CD14-positive monocyte (primary cell): Measurements from ENCODE around the gene RALA. TPM values are rescaled to one million over a fixed set of nuclear protein-coding genes. Genes with fewer than 3 reads are reported as not detected.

Experiments used
- DNase-seq, 3 donors: peaks; one replicate each; pipeline ENCODE4 v3.0.0-alpha.2; 2011 to 2022
- H2AFZ ChIP-seq: 2 replicates; pipeline ENCODE4 v1.6.0; 2012; ENCODE audit warnings: mild to moderate bottlenecking, low read depth, low read length, inconsistent platforms; ENCODE audit not compliant: insufficient read depth, poor library complexity, severe bottlenecking
- H3K27ac ChIP-seq, 2 donors: 1 replicate in 1 of 2; 2 replicates in 1 of 2; pipeline ENCODE4 v1.5.1; 2012 to 2013; ENCODE audit warnings: low read length in 2 of 2, control low read depth in 1 of 2, inconsistent platforms in 1 of 2, low read depth in 1 of 2, mild to moderate bottlenecking in 1 of 2
- H3K27me3 ChIP-seq, 2 donors: one replicate each; pipeline versions ENCODE4 v1.6.0 to v1.6.1; 2011 to 2013; ENCODE audit warnings: low read length in 2 of 2; ENCODE audit not compliant: control insufficient read depth in 2 of 2, insufficient read depth in 2 of 2
- H3K36me3 ChIP-seq, 2 donors: replicated peaks in 1 of 2; 1 replicate in 1 of 2; 2 replicates in 1 of 2; pipeline versions ENCODE4 v1.5.1 to v1.6.1; 2012 to 2013; ENCODE audit warnings: low read length in 2 of 2, control low read depth in 1 of 2, inconsistent platforms in 1 of 2, mild to moderate bottlenecking in 1 of 2; ENCODE audit not compliant: insufficient read depth in 2 of 2, control insufficient read depth in 1 of 2
- H3K4me1 ChIP-seq, 2 donors: 1 replicate in 1 of 2; 2 replicates in 1 of 2; pipeline versions ENCODE4 v1.5.1 to v1.6.1; 2012 to 2013; ENCODE audit warnings: low read length in 2 of 2, control low read depth in 1 of 2, inconsistent platforms in 1 of 2, mild to moderate bottlenecking in 1 of 2, moderate library complexity in 1 of 2; ENCODE audit not compliant: insufficient read depth in 2 of 2, control insufficient read depth in 1 of 2
- H3K4me2 ChIP-seq: replicated peaks from 2 replicates; pipeline ENCODE3; 2012; ENCODE audit warnings: low read length, moderate library complexity, mild to moderate bottlenecking; ENCODE audit not compliant: poor library complexity, severe bottlenecking; ENCODE audit errors: extremely low read depth
- H3K4me3 ChIP-seq, 3 experiments: fragments of 200-600 bp in 1 of 3; sonication (generic) in 1 of 3; replicated peaks in 1 of 3; 1 replicate in 2 of 3; 2 replicates in 1 of 3; pipeline ENCODE4 v1.5.1; 2011 to 2013; ENCODE audit warnings: low read length in 3 of 3, mild to moderate bottlenecking in 3 of 3, control low read depth in 2 of 3, low read depth in 2 of 3, inconsistent platforms in 1 of 3, moderate library complexity in 1 of 3
- H3K79me2 ChIP-seq: 2 replicates; pipeline ENCODE4 v1.6.0; 2012; ENCODE audit warnings: mild to moderate bottlenecking, control low read depth, inconsistent platforms, low read length, moderate library complexity; ENCODE audit not compliant: insufficient read depth
- H3K9ac ChIP-seq: 2 replicates; pipeline ENCODE4 v1.6.0; 2017; ENCODE audit warnings: low read length, mild to moderate bottlenecking; ENCODE audit not compliant: insufficient read depth, poor library complexity, severe bottlenecking
- H3K9me3 ChIP-seq, 2 donors: replicated peaks in 1 of 2; 1 replicate in 1 of 2; 2 replicates in 1 of 2; pipeline versions ENCODE4 v1.5.1 to v1.6.1; 2012 to 2013; ENCODE audit warnings: low read length in 2 of 2, control low read depth in 1 of 2; ENCODE audit not compliant: control insufficient read depth in 1 of 2, insufficient read depth in 1 of 2
- H4K20me1 ChIP-seq: 2 replicates; pipeline ENCODE4 v1.6.0; 2012; ENCODE audit warnings: mild to moderate bottlenecking, low read length, control low read depth, moderate library complexity; ENCODE audit not compliant: insufficient read depth
- H3K27ac Mint-ChIP-seq, 7 donors: one replicate each; pipeline ENCODE4 v1.8.0; 2020; ENCODE audit warnings: mild to moderate bottlenecking in 7 of 7, mixed read lengths in 7 of 7, moderate library complexity in 6 of 7, inconsistent platforms in 2 of 7
- H3K27me3 Mint-ChIP-seq, 3 donors: one replicate each; pipeline ENCODE4 v1.8.0; 2021 to 2022; ENCODE audit warnings: low read depth in 3 of 3, mild to moderate bottlenecking in 3 of 3, mixed read lengths in 3 of 3, moderate library complexity in 3 of 3, inconsistent platforms in 1 of 3
- H3K36me3 Mint-ChIP-seq, 2 donors: one replicate each; pipeline ENCODE4 v1.8.0; 2020; ENCODE audit warnings: mixed read lengths in 2 of 2, inconsistent platforms in 1 of 2, mild to moderate bottlenecking in 1 of 2
- H3K4me1 Mint-ChIP-seq: one replicate; pipeline ENCODE4 v1.8.0; 2020; ENCODE audit warnings: mild to moderate bottlenecking, mixed read lengths
- H3K4me3 Mint-ChIP-seq, 2 donors: one replicate each; pipeline ENCODE4 v1.8.0; 2020; ENCODE audit warnings: mild to moderate bottlenecking in 2 of 2, mixed read lengths in 2 of 2, moderate library complexity in 1 of 2
- H3K9me3 Mint-ChIP-seq, 7 donors: one replicate each; pipeline ENCODE4 v1.8.0; 2020 to 2022; ENCODE audit warnings: mixed read lengths in 7 of 7, mild to moderate bottlenecking in 6 of 7, moderate library complexity in 6 of 7, inconsistent platforms in 2 of 7
- WGBS: methylation state at CpG from one replicate; pipeline ENCODE4 v1.1.5; 2013; ENCODE audit warnings: missing lambda C conversion rate; ENCODE audit not compliant: insufficient coverage; 5-methylcytosine and 5-hydroxymethylcytosine counted together
- intact Hi-C, 2 donors: fragments of 100-400 bp; cut with micrococcal nuclease; formaldehyde crosslinking; loops; one replicate each; pipeline versions ENCODE4 v1.15.0 to v1.15.1; 2023
- polyA plus RNA-seq, 3 donors: library from polyadenylated mRNA; depleted of rRNA in 1 of 3; unstranded in 2 of 3; stranded (reverse) in 1 of 3; fragments of 300-500 nt in 2 of 3; fragments of >200 nt in 1 of 3; fragmentation: Illumina TruSeq in 2 of 3; gene quantifications; 1 replicate in 2 of 3; 2 replicates in 1 of 3; pipeline ENCODE4 v1.2.3, GENCODE V29; 2012 to 2021
- TF ChIP-seq, protein P1 (sequence below): fragments of 200-600 bp; IDR thresholded peaks from one replicate; pipeline ENCODE4 v1.8.0; 2022; ENCODE audit warnings: antibody characterized with exemption, mild to moderate bottlenecking

RALA gene
- polyA plus RNA-seq, 3 donors = 5.9 to 32.0 (median 30.8) TPM

DNA sequence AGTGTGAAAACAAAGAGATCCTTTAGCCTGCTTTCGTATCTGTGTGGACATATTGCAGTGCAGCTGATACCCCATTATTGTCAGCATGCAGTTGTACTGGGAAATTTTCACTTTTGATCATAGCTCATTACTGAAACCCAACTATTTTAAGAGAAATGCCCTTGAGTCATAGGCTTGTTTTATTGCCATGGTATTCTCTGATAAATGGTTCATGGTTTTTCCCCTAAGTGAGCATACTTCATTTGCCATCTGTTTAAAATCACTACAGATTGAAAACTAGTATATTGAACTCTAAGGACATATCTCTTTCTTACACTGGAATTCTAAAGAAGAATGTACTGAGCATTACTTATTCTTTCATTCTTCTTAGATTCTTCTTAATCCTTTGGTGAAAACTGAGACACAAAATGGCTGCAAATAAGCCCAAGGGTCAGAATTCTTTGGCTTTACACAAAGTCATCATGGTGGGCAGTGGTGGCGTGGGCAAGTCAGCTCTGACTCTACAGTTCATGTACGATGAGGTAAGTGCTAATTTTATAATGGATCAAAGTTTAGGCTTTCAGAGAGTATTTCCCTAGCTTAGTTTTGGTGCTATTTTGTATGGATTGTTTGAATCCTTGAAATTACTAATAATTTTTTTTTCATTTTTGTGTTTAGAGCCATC is 63.0 kb downstream of the RALA start:
- intact Hi-C loops = no loop called here
- Histone ChIP-seq H3K79me2 (peaks cover 30% of the 10 kb centered on the region), H3K9me3 (no peaks in the 10 kb centered on the region), H3K27me3 (no peaks in the 10 kb centered on the region), H3K36me3 (peaks cover 8 to 29% of the 10 kb centered on the region in 2 donors), H3K27ac (no peak overlapping the region), H3K4me2 (no peak overlapping the region), H2AFZ (no peak overlapping the region), H3K4me1 (no peaks in the 10 kb centered on the region), H4K20me1 (peaks cover 37% of the 10 kb centered on the region), H3K4me3 (no peak overlapping the region), H3K9ac (no peak overlapping the region)
- Mint-ChIP-seq H3K9me3 (peaks cover 0 to 2% (median 0%) of the 10 kb centered on the region in 7 donors), H3K27ac (no peak overlapping the region), H3K27me3 (peaks cover 0 to 1% (median 0%) of the 10 kb centered on the region in 3 donors), H3K4me1 (peaks cover 11% of the 10 kb centered on the region), H3K4me3 (no peak overlapping the region), H3K36me3 (peaks cover 24 to 33% of the 10 kb centered on the region in 2 donors)
- DNase-seq = no peak
- WGBS = 100% methylated on average over 2 of the region's 3 CpGs
- TF ChIP-seq, protein P1, sequence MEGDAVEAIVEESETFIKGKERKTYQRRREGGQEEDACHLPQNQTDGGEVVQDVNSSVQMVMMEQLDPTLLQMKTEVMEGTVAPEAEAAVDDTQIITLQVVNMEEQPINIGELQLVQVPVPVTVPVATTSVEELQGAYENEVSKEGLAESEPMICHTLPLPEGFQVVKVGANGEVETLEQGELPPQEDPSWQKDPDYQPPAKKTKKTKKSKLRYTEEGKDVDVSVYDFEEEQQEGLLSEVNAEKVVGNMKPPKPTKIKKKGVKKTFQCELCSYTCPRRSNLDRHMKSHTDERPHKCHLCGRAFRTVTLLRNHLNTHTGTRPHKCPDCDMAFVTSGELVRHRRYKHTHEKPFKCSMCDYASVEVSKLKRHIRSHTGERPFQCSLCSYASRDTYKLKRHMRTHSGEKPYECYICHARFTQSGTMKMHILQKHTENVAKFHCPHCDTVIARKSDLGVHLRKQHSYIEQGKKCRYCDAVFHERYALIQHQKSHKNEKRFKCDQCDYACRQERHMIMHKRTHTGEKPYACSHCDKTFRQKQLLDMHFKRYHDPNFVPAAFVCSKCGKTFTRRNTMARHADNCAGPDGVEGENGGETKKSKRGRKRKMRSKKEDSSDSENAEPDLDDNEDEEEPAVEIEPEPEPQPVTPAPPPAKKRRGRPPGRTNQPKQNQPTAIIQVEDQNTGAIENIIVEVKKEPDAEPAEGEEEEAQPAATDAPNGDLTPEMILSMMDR = no peak

DNA sequence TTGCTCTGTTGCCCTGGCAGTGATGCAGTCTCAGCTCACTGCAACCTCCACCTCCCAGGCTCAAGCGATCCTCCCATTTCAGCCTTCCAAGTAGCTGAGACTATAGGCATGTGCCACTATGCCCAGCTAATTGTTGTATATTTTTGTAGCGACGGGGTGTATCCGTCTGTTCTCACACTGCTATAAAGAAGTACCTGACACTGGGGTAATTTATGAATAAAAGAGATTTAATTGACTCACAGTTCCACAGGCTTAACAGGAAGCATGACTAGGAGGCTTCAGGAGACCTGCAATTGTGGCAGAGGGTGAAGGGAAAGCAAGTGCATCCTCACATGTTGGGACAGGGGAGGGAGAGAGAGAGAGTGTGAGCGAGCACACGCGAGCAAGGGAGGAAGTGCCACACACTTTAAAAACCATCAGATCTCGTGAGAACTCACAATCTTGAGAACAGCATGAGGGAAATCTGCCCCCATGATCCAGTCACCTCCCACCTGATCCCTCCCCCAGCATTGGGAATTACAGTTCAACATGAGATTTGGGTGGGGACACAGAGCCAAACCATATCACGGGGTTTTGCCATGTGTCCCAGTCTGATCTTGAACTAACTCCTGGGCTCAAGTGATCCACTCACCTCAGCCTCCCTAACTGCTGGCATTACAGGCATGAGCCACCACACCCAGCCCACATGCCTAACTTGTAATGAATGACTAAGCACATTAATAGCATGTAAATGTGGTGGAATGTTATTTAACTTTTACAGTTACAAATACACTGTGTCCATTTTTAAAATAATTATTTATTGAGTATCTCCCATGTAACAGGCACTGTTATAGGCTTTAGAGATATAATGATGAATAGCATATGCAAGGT is 65.5 kb downstream of the RALA start:
- WGBS = 92% methylated on average over 2 of the region's 9 CpGs
- Mint-ChIP-seq H3K4me3 (no peak overlapping the region), H3K9me3 (peaks cover 0 to 2% (median 0%) of the 10 kb centered on the region in 7 donors), H3K27ac (peak overlapping the region in 2 of 7 donors; percentile 10 to 60), H3K27me3 (no peaks in the 10 kb centered on the region), H3K4me1 (peaks cover 1% of the 10 kb centered on the region), H3K36me3 (peaks cover 42 to 52% of the 10 kb centered on the region in 2 donors)
- peak in 1 of 3 donors; percentile 23 for DNase-seq
- Histone ChIP-seq H3K36me3 (peaks cover 12 to 54% of the 10 kb centered on the region in 2 donors), H3K4me2 (no peak overlapping the region), H3K9ac (no peak overlapping the region), H3K4me3 (no peak overlapping the region), H3K4me1 (no peaks in the 10 kb centered on the region), H3K79me2 (peaks cover 17% of the 10 kb centered on the region), H4K20me1 (peaks cover 16% of the 10 kb centered on the region), H3K27me3 (no peaks in the 10 kb centered on the region), H2AFZ (no peak overlapping the region), H3K27ac (peak overlapping the region in 1 of 2 donors; percentile 20), H3K9me3 (no peaks in the 10 kb centered on the region)
- TF ChIP-seq, protein P1 = no peak
- intact Hi-C loops = no loop called here
